GM12865 (cell line): ENCODE data around the gene OR6Q1.

ENCODE experiments used
- DNase-seq: peaks from one replicate; pipeline ENCODE4 v3.0.0; 2010; ENCODE audit warnings: low read depth
- H3K4me3 ChIP-seq: 2 replicates; pipeline ENCODE4 v1.5.1; 2011; ENCODE audit warnings: mild to moderate bottlenecking, low read depth, low read length, control low read depth
- TF ChIP-seq, protein P1 (sequence below): IDR thresholded peaks from 2 replicates; pipeline ENCODE4 v1.5.1; 2011; ENCODE audit warnings: low read length, control low read depth, low read depth, inconsistent platforms; ENCODE audit not compliant: insufficient read depth; ENCODE audit errors: missing control alignments

The OR6Q1 gene

DNA sequence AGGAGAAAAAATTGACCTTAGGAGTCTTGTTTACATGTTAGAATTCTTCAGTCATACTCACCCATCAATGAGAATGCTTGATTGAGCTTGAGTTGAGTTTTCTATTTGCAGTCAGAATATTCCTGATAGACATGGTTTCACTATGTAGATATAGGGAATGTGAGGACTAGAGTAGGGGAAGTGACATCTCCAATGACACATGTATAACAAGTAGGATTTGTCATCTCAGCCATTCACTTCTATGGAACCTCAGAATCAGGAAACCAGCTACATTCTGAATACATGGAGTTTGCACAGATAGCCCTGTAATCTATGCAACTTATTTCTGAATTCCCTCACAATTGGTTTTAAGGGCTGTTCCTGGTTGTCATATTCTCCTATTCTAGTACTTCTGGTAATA lies 27.2 kb upstream of the OR6Q1 start:
- TF ChIP-seq, protein P1, sequence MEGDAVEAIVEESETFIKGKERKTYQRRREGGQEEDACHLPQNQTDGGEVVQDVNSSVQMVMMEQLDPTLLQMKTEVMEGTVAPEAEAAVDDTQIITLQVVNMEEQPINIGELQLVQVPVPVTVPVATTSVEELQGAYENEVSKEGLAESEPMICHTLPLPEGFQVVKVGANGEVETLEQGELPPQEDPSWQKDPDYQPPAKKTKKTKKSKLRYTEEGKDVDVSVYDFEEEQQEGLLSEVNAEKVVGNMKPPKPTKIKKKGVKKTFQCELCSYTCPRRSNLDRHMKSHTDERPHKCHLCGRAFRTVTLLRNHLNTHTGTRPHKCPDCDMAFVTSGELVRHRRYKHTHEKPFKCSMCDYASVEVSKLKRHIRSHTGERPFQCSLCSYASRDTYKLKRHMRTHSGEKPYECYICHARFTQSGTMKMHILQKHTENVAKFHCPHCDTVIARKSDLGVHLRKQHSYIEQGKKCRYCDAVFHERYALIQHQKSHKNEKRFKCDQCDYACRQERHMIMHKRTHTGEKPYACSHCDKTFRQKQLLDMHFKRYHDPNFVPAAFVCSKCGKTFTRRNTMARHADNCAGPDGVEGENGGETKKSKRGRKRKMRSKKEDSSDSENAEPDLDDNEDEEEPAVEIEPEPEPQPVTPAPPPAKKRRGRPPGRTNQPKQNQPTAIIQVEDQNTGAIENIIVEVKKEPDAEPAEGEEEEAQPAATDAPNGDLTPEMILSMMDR, result no peak
- no peak overlapping the region for H3K4me3 ChIP-seq
- DNase-seq, result no peak

DNA sequence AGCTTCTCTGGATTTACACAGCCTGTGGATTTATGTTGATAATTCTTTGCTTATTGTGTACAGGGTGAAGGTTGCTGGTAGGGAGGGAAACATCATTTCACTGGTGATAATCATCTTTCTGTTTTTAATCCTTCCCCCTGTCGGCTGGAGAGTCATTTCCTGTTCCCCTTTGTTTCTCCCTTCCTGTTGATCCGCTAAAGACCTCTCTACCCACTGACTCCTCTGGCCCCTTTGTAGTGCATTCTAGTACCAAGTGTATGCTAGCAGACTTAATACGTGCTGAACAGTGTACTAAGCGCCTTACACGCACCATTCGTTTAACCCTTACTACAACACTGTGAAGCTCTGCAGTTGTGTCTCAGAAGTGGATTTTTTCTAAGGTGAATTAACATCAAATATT lies 26.1 kb upstream of the OR6Q1 start:
- no peak for DNase-seq
- TF ChIP-seq, protein P1, result no peak
- no peak overlapping the region for H3K4me3 ChIP-seq

DNA sequence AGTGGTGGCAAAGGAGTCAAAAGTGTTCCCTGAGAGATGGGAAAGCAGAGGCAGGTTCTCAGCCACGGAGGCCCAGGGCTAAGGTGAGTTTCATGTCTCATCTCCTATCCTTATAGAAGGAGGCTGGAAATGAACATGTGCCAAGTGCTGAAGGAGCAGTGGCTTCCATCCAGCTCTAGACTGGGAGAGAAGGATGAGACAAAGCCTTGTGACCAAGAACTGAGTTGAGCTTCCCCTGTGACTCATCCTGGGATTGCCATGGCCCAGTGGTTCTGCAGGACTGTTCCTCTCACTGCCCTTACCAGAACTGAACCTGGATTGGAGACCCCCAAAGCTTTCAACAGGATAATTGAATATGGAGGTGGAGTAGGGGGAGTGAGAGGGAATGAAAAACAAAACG lies 23.8 kb upstream of the OR6Q1 start:
- no peak overlapping the region for H3K4me3 ChIP-seq
- TF ChIP-seq, protein P1, result no peak
- no peak for DNase-seq

DNA sequence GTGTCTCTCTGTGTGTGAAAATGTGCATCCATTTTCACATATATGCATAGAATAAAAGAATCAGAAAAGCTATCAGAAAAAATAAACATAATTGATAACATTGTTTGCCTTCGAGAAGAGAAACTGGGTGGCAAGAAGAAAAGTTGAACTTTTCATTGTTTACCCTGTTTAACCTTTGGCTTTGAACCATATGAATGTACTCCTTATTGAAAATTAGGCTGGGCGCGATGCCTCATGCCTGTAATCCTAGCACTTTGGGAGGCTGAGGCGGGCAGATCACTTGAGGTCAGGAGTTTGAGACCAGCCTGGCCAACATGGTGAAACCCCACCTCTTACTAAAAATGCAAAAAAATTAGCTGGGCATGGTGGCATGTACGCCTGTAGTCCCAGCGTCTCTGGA lies 19.0 kb upstream of the OR6Q1 start:
- no peak overlapping the region for H3K4me3 ChIP-seq
- DNase-seq, result no peak
- TF ChIP-seq, protein P1, result no peak

DNA sequence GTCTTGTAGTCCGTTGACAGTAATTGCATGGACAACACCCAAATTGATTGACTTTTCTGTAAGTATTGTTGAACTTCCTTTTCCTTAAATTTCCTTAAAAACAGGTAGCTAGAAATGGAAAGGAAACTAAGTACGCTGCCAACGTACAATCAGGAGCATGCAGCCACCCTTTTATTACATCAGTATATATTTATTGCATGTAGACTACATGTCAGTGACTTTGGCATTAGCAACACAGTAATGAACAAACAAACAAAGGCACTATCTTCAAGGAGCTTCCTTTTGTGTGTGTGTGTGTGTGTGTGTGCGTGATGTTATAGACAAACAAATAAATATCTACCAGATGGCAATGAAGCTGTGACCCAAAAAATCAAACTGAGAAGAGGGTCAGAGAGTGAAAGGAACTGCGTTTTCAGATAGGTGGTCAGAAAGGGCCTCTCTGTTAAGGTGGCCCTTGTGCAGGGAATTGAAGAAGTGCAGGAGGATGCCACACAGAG lies 7.3 kb upstream of the OR6Q1 start, which contains the start of gene OR9Q1:
Gene OR9Q1 (plus strand): TSS at position 447 of the 497 bp plus-strand sequence. CDS start 155,564 bp downstream, outside the sequence.
- no peak for DNase-seq
- TF ChIP-seq, protein P1, result no peak
- no peak within 1 kb of the TSS for H3K4me3 ChIP-seq

DNA sequence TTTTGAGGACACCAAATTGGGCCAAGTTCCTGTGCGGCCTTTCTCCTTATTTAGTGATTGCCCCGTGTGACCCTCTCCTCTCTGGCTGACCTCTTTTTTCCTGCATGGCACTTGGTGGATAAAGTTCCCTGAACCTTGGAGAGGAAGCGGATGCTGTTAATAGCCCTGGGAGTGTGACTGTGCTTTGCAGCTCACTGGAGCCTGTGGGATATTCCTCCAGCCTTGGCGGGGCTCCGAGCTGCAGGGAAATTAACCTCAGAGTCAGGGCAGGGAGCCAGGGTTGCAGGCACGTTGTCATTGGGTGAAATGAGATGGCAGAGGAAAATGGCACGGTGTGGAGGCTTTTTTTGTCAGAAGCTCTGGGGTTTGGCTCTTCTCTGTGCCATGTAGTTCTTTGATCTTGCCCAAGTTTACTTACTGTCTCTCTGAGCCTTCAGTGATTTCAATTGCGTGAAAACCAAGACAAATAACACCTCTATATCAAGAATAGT lies 6.1 kb upstream of the OR6Q1 start:
- no peak overlapping the region for H3K4me3 ChIP-seq
- TF ChIP-seq, protein P1, result no peak
- no peak for DNase-seq

DNA sequence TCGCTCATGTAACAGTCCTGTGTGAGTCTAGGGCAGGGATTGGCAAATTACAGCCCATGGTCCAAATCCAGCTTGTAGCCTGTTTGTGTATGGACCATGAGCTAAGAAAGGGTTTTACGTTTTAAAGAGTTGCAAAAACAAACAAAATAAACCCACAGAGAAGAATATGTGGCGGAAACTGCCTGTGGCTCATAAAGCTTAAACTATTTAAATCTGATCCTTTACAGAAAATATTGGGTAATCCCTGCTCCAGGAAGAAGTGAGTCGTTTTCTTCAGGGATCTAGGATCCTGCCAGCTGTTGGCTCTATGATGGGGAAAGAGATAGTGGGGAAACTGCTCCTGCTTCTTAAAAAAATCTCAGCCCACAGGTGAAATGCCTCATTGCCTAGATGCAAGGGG lies 3.4 kb upstream of the OR6Q1 start:
- TF ChIP-seq, protein P1, result no peak
- no peak for DNase-seq
- no peak overlapping the region for H3K4me3 ChIP-seq
